Measurements from ENCODE around the gene CCSER1.
"Not testable (repeated sequence)": the region's sequence is repeated elsewhere in the genome, so short reads cannot be mapped to it uniquely, and the experiment has no call there.

The CCSER1 gene

GRCh38 chr4:91454111-91454510 is 1326.9 kb downstream of the CCSER1 start:
- no peak for DNase-seq

GRCh38 chr4:91462566-91462965 is 1335.4 kb downstream of the CCSER1 start:
- DNase-seq = not testable (repeated sequence)

GRCh38 chr4:91470671-91471070 is 1343.5 kb downstream of the CCSER1 start:
- DNase-seq = no peak

- DNase-seq = no peak
Measured at GRCh38 chr4:91471280-91471679, 1344.1 kb downstream of the CCSER1 start.

- peak; percentile 35 for DNase-seq
Measured at GRCh38 chr4:91472046-91472445, 1344.9 kb downstream of the CCSER1 start.

GRCh38 chr4:91485415-91485814 is 1358.2 kb downstream of the CCSER1 start:
- no peak for DNase-seq

- DNase-seq = no peak
Measured at GRCh38 chr4:91488946-91489345, 1361.8 kb downstream of the CCSER1 start.

GRCh38 chr4:91497892-91498291 is 1370.7 kb downstream of the CCSER1 start:
- no peak for DNase-seq

- DNase-seq = peak; percentile 42
Measured at GRCh38 chr4:91502365-91502764, 1375.2 kb downstream of the CCSER1 start.

- no peak for DNase-seq
Measured at GRCh38 chr4:91513326-91513725, 1386.1 kb downstream of the CCSER1 start.

- DNase-seq = no peak
Measured at GRCh38 chr4:91519155-91519554, 1392.0 kb downstream of the CCSER1 start.

- DNase-seq = no peak
Measured at GRCh38 chr4:91525621-91526020, 1398.4 kb downstream of the CCSER1 start.

- DNase-seq = peak; percentile 11
Measured at GRCh38 chr4:91527056-91527455, 1399.9 kb downstream of the CCSER1 start.

GRCh38 chr4:91567594-91567993 is 1440.4 kb downstream of the CCSER1 start:
- no peak for DNase-seq

GRCh38 chr4:91577864-91578263 is 1450.7 kb downstream of the CCSER1 start:
- no peak for DNase-seq

GRCh38 chr4:91590260-91590659 is 1463.1 kb downstream of the CCSER1 start:
- DNase-seq = no peak

- no peak for DNase-seq
Measured at GRCh38 chr4:91592125-91592524, 1464.9 kb downstream of the CCSER1 start.

GRCh38 chr4:91596718-91597117 is 1469.5 kb downstream of the CCSER1 start:
- DNase-seq = no peak

- DNase-seq = no peak
Measured at GRCh38 chr4:91598696-91599095, 1471.5 kb downstream of the CCSER1 start.

GRCh38 chr4:91600301-91600700 is 1473.1 kb downstream of the CCSER1 start:
- no peak for DNase-seq

GRCh38 chr4:91601401-91601800 is 1474.2 kb downstream of the CCSER1 start:
- DNase-seq = no peak

- no peak for DNase-seq
Measured at GRCh38 chr4:91611782-91612181, 1484.6 kb downstream of the CCSER1 start.

GRCh38 chr4:91620952-91621351 is 1493.8 kb downstream of the CCSER1 start:
- no peak for DNase-seq

GRCh38 chr4:91621446-91621845 is 1494.3 kb downstream of the CCSER1 start:
- no peak for DNase-seq

- no peak for DNase-seq
Measured at GRCh38 chr4:91622925-91623602, 1495.9 kb downstream of the CCSER1 start.
